ENCODE measurements around the gene BIRC5.

The BIRC5 gene

DNA sequence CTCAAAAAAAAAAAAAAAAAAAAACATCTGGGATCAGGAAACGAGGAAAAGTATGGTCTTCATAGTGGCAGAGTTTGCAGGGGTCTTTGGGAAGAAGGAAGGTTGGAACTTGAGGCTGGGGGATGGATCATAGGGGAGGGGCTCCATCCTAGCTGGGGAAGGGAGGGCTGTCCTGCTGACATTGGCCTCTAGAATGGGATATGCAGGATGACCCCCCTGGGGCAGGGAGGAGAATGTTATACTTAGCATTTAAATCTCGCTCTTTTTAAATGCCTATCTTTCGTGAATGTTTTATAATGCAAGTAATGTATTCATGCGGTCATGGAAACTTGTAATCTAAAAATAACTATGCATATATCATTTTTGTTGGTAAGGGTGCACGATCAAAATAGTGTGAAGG, 50.5 kb downstream of the BIRC5 start:
- Histone ChIP-seq H3K36me3 (ENCODE audit: control insufficient read depth, low read length) (no peaks in the 10 kb centered on the region), H3K79me2 (ENCODE audit: control insufficient read depth, low read length) (no peaks in the 10 kb centered on the region), H3K4me3 (ENCODE audit: low read length) (no peak overlapping the region), H3K4me1 (ENCODE audit: control insufficient read depth, low read length) (peaks cover 15% of the 10 kb centered on the region), H4K20me1 (ENCODE audit: control insufficient read depth, insufficient read depth, low read depth, low read length) (no peaks in the 10 kb centered on the region), H3F3A (ENCODE audit: control insufficient read depth, insufficient read depth) (peaks cover 7% of the 10 kb centered on the region; the same call in 1 of the 2 replicates), H3K9me3 (ENCODE audit: control insufficient read depth, insufficient read depth, low read length) (no peaks in the 10 kb centered on the region), H3K4me2 (ENCODE audit: low read length) (no peak overlapping the region), H3K27me3 (ENCODE audit: control insufficient read depth, low read length) (peaks cover 14% of the 10 kb centered on the region), H3K9me2 (replicated peaks; ENCODE audit: control insufficient read depth, low read length) (no peaks in the 10 kb centered on the region), H3K27ac (ENCODE audit: low read depth, low read length) (no peak overlapping the region)
- TF ChIP-seq, protein P1, sequence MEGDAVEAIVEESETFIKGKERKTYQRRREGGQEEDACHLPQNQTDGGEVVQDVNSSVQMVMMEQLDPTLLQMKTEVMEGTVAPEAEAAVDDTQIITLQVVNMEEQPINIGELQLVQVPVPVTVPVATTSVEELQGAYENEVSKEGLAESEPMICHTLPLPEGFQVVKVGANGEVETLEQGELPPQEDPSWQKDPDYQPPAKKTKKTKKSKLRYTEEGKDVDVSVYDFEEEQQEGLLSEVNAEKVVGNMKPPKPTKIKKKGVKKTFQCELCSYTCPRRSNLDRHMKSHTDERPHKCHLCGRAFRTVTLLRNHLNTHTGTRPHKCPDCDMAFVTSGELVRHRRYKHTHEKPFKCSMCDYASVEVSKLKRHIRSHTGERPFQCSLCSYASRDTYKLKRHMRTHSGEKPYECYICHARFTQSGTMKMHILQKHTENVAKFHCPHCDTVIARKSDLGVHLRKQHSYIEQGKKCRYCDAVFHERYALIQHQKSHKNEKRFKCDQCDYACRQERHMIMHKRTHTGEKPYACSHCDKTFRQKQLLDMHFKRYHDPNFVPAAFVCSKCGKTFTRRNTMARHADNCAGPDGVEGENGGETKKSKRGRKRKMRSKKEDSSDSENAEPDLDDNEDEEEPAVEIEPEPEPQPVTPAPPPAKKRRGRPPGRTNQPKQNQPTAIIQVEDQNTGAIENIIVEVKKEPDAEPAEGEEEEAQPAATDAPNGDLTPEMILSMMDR (IDR thresholded peaks at IDR 0.05; ENCODE audit: low read depth, low read length, poor library complexity, severe bottlenecking): no peak
- TF ChIP-seq EZH2phosphoT487 (IDR thresholded peaks at IDR 0.05; ENCODE audit: borderline replicate concordance, low read length): no peak

DNA sequence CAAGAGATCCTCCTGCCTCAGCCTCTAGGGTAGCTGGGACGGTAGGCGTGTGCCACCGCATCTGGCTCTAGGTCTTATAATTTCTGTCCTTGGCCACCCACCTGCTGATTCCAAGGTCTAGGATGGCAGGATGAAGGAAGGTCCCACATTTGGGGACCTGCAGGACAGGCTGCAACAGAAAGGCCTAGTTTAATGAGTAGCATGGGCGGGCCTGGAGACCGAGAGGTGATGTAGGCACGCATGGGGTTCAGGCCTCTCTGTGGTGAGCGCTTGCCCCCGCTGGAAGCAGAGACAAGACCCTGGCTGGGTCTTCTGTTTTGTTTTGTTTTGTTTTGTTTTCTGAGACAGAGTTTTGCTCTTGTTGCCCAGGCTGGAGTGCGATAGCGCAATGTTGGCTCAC, 51.1 kb downstream of the BIRC5 start:
- no peaks in the 10 kb centered on the region for H3K79me2 ChIP-seq (ENCODE audit: control insufficient read depth, low read length)
- peaks cover 14% of the 10 kb centered on the region for H3K27me3 ChIP-seq (ENCODE audit: control insufficient read depth, low read length)
- no peaks in the 10 kb centered on the region for H4K20me1 ChIP-seq (ENCODE audit: control insufficient read depth, insufficient read depth, low read depth, low read length)
- H3K36me3 ChIP-seq (ENCODE audit: control insufficient read depth, low read length): no peaks in the 10 kb centered on the region
- peaks cover 7% of the 10 kb centered on the region; the same call in 1 of the 2 replicates for H3F3A ChIP-seq (ENCODE audit: control insufficient read depth, insufficient read depth)
- H3K27ac ChIP-seq (ENCODE audit: low read depth, low read length): no peak overlapping the region
- H3K4me1 ChIP-seq (ENCODE audit: control insufficient read depth, low read length): peaks cover 15% of the 10 kb centered on the region
- H3K4me2 ChIP-seq (ENCODE audit: low read length): no peak overlapping the region
- H3K9me2 ChIP-seq (replicated peaks; ENCODE audit: control insufficient read depth, low read length): no peaks in the 10 kb centered on the region
- no peak overlapping the region for H3K4me3 ChIP-seq (ENCODE audit: low read length)
- H3K9me3 ChIP-seq (ENCODE audit: control insufficient read depth, insufficient read depth, low read length): no peaks in the 10 kb centered on the region
- TF ChIP-seq, protein P1 (IDR thresholded peaks at IDR 0.05; ENCODE audit: low read depth, low read length, poor library complexity, severe bottlenecking): no peak
- TF ChIP-seq EZH2phosphoT487 (IDR thresholded peaks at IDR 0.05; ENCODE audit: borderline replicate concordance, low read length): no peak

DNA sequence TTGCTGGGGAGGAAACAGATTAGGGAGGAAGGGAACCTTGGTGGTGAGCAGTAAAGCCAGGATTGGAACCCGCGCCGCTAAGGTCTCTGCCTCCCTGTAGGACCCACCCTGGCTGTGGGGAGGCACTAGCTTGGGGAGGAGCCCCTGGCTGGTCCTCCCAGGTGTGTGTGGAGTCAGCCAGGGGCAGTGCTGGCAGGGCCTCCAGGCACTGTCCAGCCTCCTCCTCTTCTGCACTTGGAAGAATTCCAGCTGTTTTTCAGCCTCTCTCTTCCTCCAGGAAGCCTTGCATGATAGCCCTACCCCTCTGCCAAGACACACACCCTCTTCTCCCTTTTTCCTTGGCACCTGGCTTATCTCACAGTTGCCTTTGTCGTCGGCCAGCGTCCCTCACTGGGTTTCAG, 52.2 kb downstream of the BIRC5 start:
- H3K9me3 ChIP-seq (ENCODE audit: control insufficient read depth, insufficient read depth, low read length): no peaks in the 10 kb centered on the region
- H3K27ac ChIP-seq (ENCODE audit: low read depth, low read length): no peak overlapping the region
- peaks cover 7% of the 10 kb centered on the region; the same call in 1 of the 2 replicates for H3F3A ChIP-seq (ENCODE audit: control insufficient read depth, insufficient read depth)
- H3K4me2 ChIP-seq (ENCODE audit: low read length): no peak overlapping the region
- H4K20me1 ChIP-seq (ENCODE audit: control insufficient read depth, insufficient read depth, low read depth, low read length): no peaks in the 10 kb centered on the region
- TF ChIP-seq, protein P1 (IDR thresholded peaks at IDR 0.05; ENCODE audit: low read depth, low read length, poor library complexity, severe bottlenecking): no peak
- TF ChIP-seq EZH2phosphoT487 (IDR thresholded peaks at IDR 0.05; ENCODE audit: borderline replicate concordance, low read length): no peak
- H3K79me2 ChIP-seq (ENCODE audit: control insufficient read depth, low read length): no peaks in the 10 kb centered on the region
- H3K27me3 ChIP-seq (ENCODE audit: control insufficient read depth, low read length): peaks cover 12% of the 10 kb centered on the region
- peaks cover 15% of the 10 kb centered on the region for H3K4me1 ChIP-seq (ENCODE audit: control insufficient read depth, low read length)
- H3K4me3 ChIP-seq (ENCODE audit: low read length): no peak overlapping the region
- no peaks in the 10 kb centered on the region for H3K36me3 ChIP-seq (ENCODE audit: control insufficient read depth, low read length)
- no peaks in the 10 kb centered on the region for H3K9me2 ChIP-seq (replicated peaks; ENCODE audit: control insufficient read depth, low read length)
